Breast epithelium (tissue), 4 donors: ENCODE measurements around the gene ZNF816. TPM values are rescaled to one million over a fixed set of nuclear protein-coding genes. Genes with fewer than 3 reads are reported as not detected.
"Not testable (repeated sequence)": the region's sequence is repeated elsewhere in the genome, so short reads cannot be mapped to it uniquely, and the experiment has no call there.

Experiments used
- DNase-seq, 2 donors: peaks; one replicate each; pipeline ENCODE4 v3.0.0-alpha.2; 2019; ENCODE audit warnings: low spot score in 2 of 2
- H3K27ac ChIP-seq, 2 donors: fragments of 200-600 bp; sonication (generic) in 1 of 2; one replicate each; pipeline ENCODE4 v1.5.1; 2016 to 2019; ENCODE audit warnings: mild to moderate bottlenecking in 1 of 2
- H3K27me3 ChIP-seq, 2 donors: fragments of 200-600 bp; sonication (generic) in 1 of 2; one replicate each; pipeline versions ENCODE4 v1.5.1 to v1.6.0; 2017 to 2019; ENCODE audit warnings: control low read depth in 1 of 2, mild to moderate bottlenecking in 1 of 2
- H3K36me3 ChIP-seq: fragments of 200-600 bp; one replicate; pipeline ENCODE4 v1.5.1; 2019
- H3K4me1 ChIP-seq, 2 donors: fragments of 200-600 bp; sonication (generic); one replicate each; pipeline ENCODE4 v1.5.1; 2016 to 2019; ENCODE audit warnings: control low read depth in 1 of 2
- H3K4me3 ChIP-seq, 3 donors: fragments of 200-600 bp; sonication (generic); 1 replicate in 2 of 3; 2 replicates in 1 of 3; pipeline ENCODE4 v1.5.1; 2016 to 2019; ENCODE audit warnings: mild to moderate bottlenecking in 3 of 3, moderate library complexity in 2 of 3
- H3K9me3 ChIP-seq, 2 donors: fragments of 200-600 bp; sonication (generic) in 1 of 2; one replicate each; pipeline ENCODE4 v1.5.1; 2016 to 2019; ENCODE audit warnings: control low read depth in 1 of 2
- CTCF ChIP-seq, 3 donors: fragments of 450-650 bp; IDR thresholded peaks; one replicate each; pipeline ENCODE4 v1.5.1; 2016 to 2017; ENCODE audit warnings: antibody characterized with exemption in 3 of 3, mild to moderate bottlenecking in 3 of 3, moderate library complexity in 3 of 3
- POLR2A ChIP-seq: fragments of 450-650 bp; IDR thresholded peaks from one replicate; pipeline ENCODE4 v1.6.1; 2016; ENCODE audit warnings: antibody characterized with exemption, mild to moderate bottlenecking, moderate library complexity
- POLR2AphosphoS5 ChIP-seq, 3 donors: sonication (generic); formaldehyde crosslinking; IDR thresholded peaks; one replicate each; pipeline ENCODE4 v1.6.1; 2017; ENCODE audit warnings: antibody characterized with exemption in 3 of 3
- intact Hi-C: fragments of 100-400 bp; cut with DNase I; formaldehyde crosslinking; loops from one replicate; pipeline ENCODE4 v1.15.1; 2023; ENCODE audit warnings: low total_unique reads
- total RNA-seq, 3 donors: library from RNA; depleted of rRNA; stranded (reverse); fragments of >200 nt; gene quantifications; one replicate each; pipeline ENCODE4 v1.1.0, GENCODE V29; 2016

The ZNF816 gene
- total RNA-seq, 3 donors from 2014 or later: 7.5 to 16.5 (median 15.1) TPM

- intact Hi-C loops: no loop called here
- no peak overlapping the region for H3K4me3 ChIP-seq
- no peaks in the 10 kb centered on the region for H3K27me3 ChIP-seq
- H3K9me3 ChIP-seq: peaks cover 11 to 32% of the 10 kb centered on the region in 2 donors
- TF ChIP-seq CTCF (IDR thresholded peaks at IDR 0.05) (no peak), POLR2AphosphoS5 (IDR thresholded peaks at IDR 0.05) (no peak), POLR2A (no peak)
- peak in 1 of 2 donors; percentile 49 for DNase-seq
- peak overlapping the region; percentile 46 to 90 for H3K27ac ChIP-seq
- H3K36me3 ChIP-seq: no peaks in the 10 kb centered on the region
- H3K4me1 ChIP-seq: no peaks in the 10 kb centered on the region
These were observed 18.6 kb downstream of the ZNF816 start for GRCh38 chr19:52943884-52944643.

- no peak for TF ChIP-seq CTCF (IDR thresholded peaks at IDR 0.05)
- no peak for TF ChIP-seq POLR2AphosphoS5 (IDR thresholded peaks at IDR 0.05)
- TF ChIP-seq POLR2A: no peak
- no peaks in the 10 kb centered on the region for H3K4me1 ChIP-seq
- peaks cover 3 to 24% of the 10 kb centered on the region in 2 donors for H3K9me3 ChIP-seq
- H3K36me3 ChIP-seq: no peaks in the 10 kb centered on the region
- H3K4me3 ChIP-seq: peak overlapping the region; percentile 69 to 82 (median 73)
- H3K27me3 ChIP-seq: no peaks in the 10 kb centered on the region
- intact Hi-C loops: no loop called here
- DNase-seq: no peak
- H3K27ac ChIP-seq: peak overlapping the region; percentile 82 to 90
These were observed 19.4 kb downstream of the ZNF816 start for GRCh38 chr19:52943134-52943883.

GRCh38 chr19:52942386-52943133, 20.1 kb downstream of the ZNF816 start:
- H3K27ac ChIP-seq: peak overlapping the region; percentile 82 to 90
- peaks cover 0 to 17% of the 10 kb centered on the region in 2 donors for H3K9me3 ChIP-seq
- TF ChIP-seq CTCF (IDR thresholded peaks at IDR 0.05): no peak
- peak; percentile 85 to 93 (median 89) for TF ChIP-seq POLR2AphosphoS5 (IDR thresholded peaks at IDR 0.05)
- TF ChIP-seq POLR2A: peak; percentile 84
- peak; percentile 96 to 97 for DNase-seq
- H3K4me3 ChIP-seq: peak overlapping the region; percentile 69 to 82 (median 73)
- no peaks in the 10 kb centered on the region for H3K4me1 ChIP-seq
- H3K27me3 ChIP-seq: no peaks in the 10 kb centered on the region
- intact Hi-C loops: no loop called here
- H3K36me3 ChIP-seq: no peaks in the 10 kb centered on the region

GRCh38 chr19:52941941-52942385, 20.7 kb downstream of the ZNF816 start:
- Histone ChIP-seq H3K4me3 (peak overlapping the region; percentile 69 to 82 (median 73)), H3K27me3 (no peaks in the 10 kb centered on the region), H3K9me3 (peaks cover 0 to 11% of the 10 kb centered on the region in 2 donors), H3K36me3 (no peaks in the 10 kb centered on the region), H3K27ac (peak overlapping the region; percentile 82 to 90), H3K4me1 (no peaks in the 10 kb centered on the region)
- no peak for TF ChIP-seq POLR2AphosphoS5 (IDR thresholded peaks at IDR 0.05)
- no peak for TF ChIP-seq POLR2A
- TF ChIP-seq CTCF (IDR thresholded peaks at IDR 0.05): no peak
- intact Hi-C loops: no loop called here
- no peak for DNase-seq

GRCh38 chr19:52941523-52941922, 21.2 kb downstream of the ZNF816 start:
- H3K36me3 ChIP-seq, DNase-seq, H3K9me3 ChIP-seq, intact Hi-C loops, H3K4me1 ChIP-seq, H3K27me3 ChIP-seq: not testable (repeated sequence)
- Histone ChIP-seq H3K4me3 (peak overlapping the region; percentile 69 to 82 (median 73)), H3K27ac (peak overlapping the region in 1 of 2 donors; percentile 90)

GRCh38 chr19:52940905-52941304, 21.8 kb downstream of the ZNF816 start:
- H3K27me3 ChIP-seq, H3K4me3 ChIP-seq, H3K9me3 ChIP-seq, DNase-seq, H3K4me1 ChIP-seq, intact Hi-C loops, H3K36me3 ChIP-seq: not testable (repeated sequence)
- H3K27ac ChIP-seq: peak overlapping the region in 1 of 2 donors; percentile 33
